GM12878 (cell line): ENCODE data around the gene SEMA6C. TPM values are rescaled to one million over a fixed set of nuclear protein-coding genes. Genes with fewer than 3 reads are reported as not detected.

Source experiments
- BACH1 ChIP-seq: fragments of 450-650 bp; IDR thresholded peaks from 2 replicates; pipeline ENCODE4 v1.6.1; 2017; ENCODE audit warnings: mild to moderate bottlenecking, borderline replicate concordance
- BRCA1 ChIP-seq: IDR thresholded peaks from 2 replicates; pipeline ENCODE4 v1.6.1; 2011; ENCODE audit warnings: low read depth, low read length, improper control_type of control experiment
- CEBPZ ChIP-seq: fragments of 150-350 bp; IDR thresholded peaks from 2 replicates; pipeline ENCODE4 v1.6.1; 2016; ENCODE audit warnings: low read depth, low read length
- CREM ChIP-seq: IDR thresholded peaks from 2 replicates; pipeline ENCODE4 v1.6.1; 2014; ENCODE audit warnings: antibody characterized with exemption, low read depth
- CUX1 ChIP-seq: IDR thresholded peaks from 2 replicates; pipeline ENCODE4 v1.6.1; 2012; ENCODE audit warnings: improper control_type of control experiment, low read depth, low read length; ENCODE audit not compliant: insufficient replicate concordance
- EGR1 ChIP-seq, 2 experiments: IDR thresholded peaks; 1 replicate in 1 of 2; 2 replicates in 1 of 2; pipeline ENCODE4 v1.6.1; 2011 to 2012; ENCODE audit warnings: low read depth in 2 of 2, low read length in 2 of 2, borderline replicate concordance in 1 of 2, mild to moderate bottlenecking in 1 of 2, moderate library complexity in 1 of 2
- ESRRA ChIP-seq: IDR thresholded peaks from 2 replicates; pipeline ENCODE4 v1.6.1; 2012; ENCODE audit warnings: mild to moderate bottlenecking, low read length, improper control_type of control experiment
- ETV6 ChIP-seq, 2 experiments: fragments of 450-650 bp in 1 of 2; IDR thresholded peaks in 1 of 2; conservative IDR thresholded peaks in 1 of 2; 2 replicates each; pipeline ENCODE4 v1.6.1; 2014; ENCODE audit warnings: antibody characterized with exemption in 1 of 2, borderline replicate concordance in 1 of 2, low read depth in 1 of 2, mild to moderate bottlenecking in 1 of 2, moderate library complexity in 1 of 2
- EZH2 ChIP-seq: IDR thresholded peaks from 2 replicates; pipeline ENCODE4 v1.6.1; 2012; ENCODE audit warnings: low read depth, mild to moderate bottlenecking, control low read depth, inconsistent platforms, low read length, borderline replicate concordance; ENCODE audit not compliant: control insufficient read depth
- HDGF ChIP-seq: fragments of 450-650 bp; IDR thresholded peaks from 2 replicates; pipeline ENCODE4 v1.6.1; 2016; ENCODE audit warnings: antibody characterized with exemption
- IRF4 ChIP-seq: IDR thresholded peaks from 2 replicates; pipeline ENCODE4 v1.6.1; 2011; ENCODE audit warnings: low read depth, low read length
- MYB ChIP-seq: fragments of 150-350 bp; IDR thresholded peaks from 2 replicates; pipeline ENCODE4 v1.6.1; 2014; ENCODE audit warnings: mild to moderate bottlenecking, low read depth, low read length, borderline replicate concordance
- PAX8 ChIP-seq: fragments of 450-650 bp; IDR thresholded peaks from 2 replicates; pipeline ENCODE4 v1.6.1; 2017; ENCODE audit warnings: mild to moderate bottlenecking, moderate library complexity
- POU2F2 ChIP-seq: IDR thresholded peaks from 3 replicates; pipeline ENCODE4 v1.6.1; 2011; ENCODE audit warnings: low read depth, mild to moderate bottlenecking, low read length, borderline replicate concordance
- RBBP5 ChIP-seq: fragments of 200-600 bp; sonication (generic); conservative IDR thresholded peaks from 2 replicates; pipeline ENCODE4 v1.6.1; 2016
- SMAD5 ChIP-seq: IDR thresholded peaks from 2 replicates; pipeline ENCODE4 v1.6.1; 2016; ENCODE audit warnings: antibody characterized with exemption, low read depth
- SREBF2 ChIP-seq: IDR thresholded peaks from 2 replicates; pipeline ENCODE4 v1.6.1; 2012; ENCODE audit warnings: mild to moderate bottlenecking, low read length
- SRF ChIP-seq, 2 experiments: IDR thresholded peaks; 2 replicates each; pipeline ENCODE4 v1.6.1; 2011; ENCODE audit warnings: low read depth in 2 of 2, low read length in 2 of 2, mild to moderate bottlenecking in 1 of 2, moderate library complexity in 1 of 2
- YBX1 ChIP-seq: fragments of 450-650 bp; IDR thresholded peaks from 2 replicates; pipeline ENCODE4 v1.6.1; 2016; ENCODE audit warnings: antibody characterized with exemption
- YY1 ChIP-seq: IDR thresholded peaks from 2 replicates; pipeline ENCODE4 v1.6.1; 2011; ENCODE audit warnings: low read depth, mild to moderate bottlenecking, low read length
- ZBED1 ChIP-seq: IDR thresholded peaks from 2 replicates; pipeline ENCODE4 v1.6.1; 2016; ENCODE audit warnings: borderline replicate concordance
- ZNF384 ChIP-seq: IDR thresholded peaks from 2 replicates; pipeline ENCODE4 v1.6.1; 2012; ENCODE audit warnings: low read depth, mild to moderate bottlenecking, low read length, improper control_type of control experiment, borderline replicate concordance
- polyA plus RNA-seq, 11 experiments: library from polyadenylated mRNA; depleted of rRNA in 4 of 11; unstranded in 6 of 11; stranded (reverse) in 5 of 11; fragments of >200 nt; fragmentation: Nextera tagmentation in 4 of 11; fragmentation: Illumina TruSeq in 1 of 11; extraction: Ambion mirVana in 4 of 11; extraction: Trizol in 1 of 11; gene quantifications; 1 replicate in 1 of 11; 2 replicates in 10 of 11; pipeline versions ENCODE4 v1.2.1 to v1.2.3, GENCODE V29; 2011 to 2016; ENCODE audit warnings: inconsistent platforms in 2 of 11, missing spikeins in 2 of 11, low read depth in 1 of 11
- total RNA-seq, 4 experiments: library from RNA; depleted of rRNA in 3 of 4; stranded (reverse); fragments of >200 nt in 3 of 4; fragmentation: Illumina TruSeq in 1 of 4; extraction: Trizol in 1 of 4; gene quantifications; 2 replicates each; pipeline versions ENCODE4 v1.2.1 to v1.2.3, GENCODE V29; 2013 to 2021

Gene SEMA6C
- total and polyA plus RNA-seq, 10 of the 15 experiments (the other 5 are each of a cell fraction or from before 2014, with no cell fraction given) = 0.13 to 2.2 (median 0.29) TPM; not detected in 1

- peak; percentile 89 for TF ChIP-seq IRF4
- no peak for TF ChIP-seq ETV6 (conservative IDR thresholded peaks at IDR 0.05 in 1 of 2, IDR thresholded peaks at IDR 0.05 in 1 of 2; ENCODE audit: borderline replicate concordance in 1 of 2, low read depth in 1 of 2)
- TF ChIP-seq RBBP5 = no peak
- no peak for TF ChIP-seq SREBF2
- TF ChIP-seq BACH1 = peak; percentile 36; the same call in 1 of the 2 replicates
- TF ChIP-seq EGR1 (IDR thresholded peaks at IDR 0.05; ENCODE audit: borderline replicate concordance in 1 of 2, low read depth in 2 of 2, low read length in 2 of 2) = peak in 1 of 2 experiments; percentile 51; a peak in 1 of 3 replicates
- no peak for TF ChIP-seq EZH2
- TF ChIP-seq BRCA1 = no peak
- TF ChIP-seq CEBPZ = peak; percentile 74
- TF ChIP-seq CREM = peak; percentile 69; the same call in 1 of the 2 replicates
- TF ChIP-seq SMAD5 = peak; percentile 45; the same call in 1 of the 2 replicates
- TF ChIP-seq PAX8 = no peak
- peak; percentile 96 for TF ChIP-seq CUX1
- peak; percentile 89 to 99 for TF ChIP-seq SRF (IDR thresholded peaks at IDR 0.05; ENCODE audit: low read depth in 2 of 2, low read length in 2 of 2)
- peak; percentile 25; the same call in 1 of the 2 replicates for TF ChIP-seq ZNF384
- peak; percentile 71; the same call in 2 of the 3 replicates for TF ChIP-seq POU2F2
- TF ChIP-seq MYB = peak; percentile 67; the same call in 1 of the 2 replicates
- peak; percentile 94 for TF ChIP-seq YY1
- no peak for TF ChIP-seq ZBED1
- no peak for TF ChIP-seq ESRRA
- no peak for TF ChIP-seq YBX1
- TF ChIP-seq HDGF = peak; percentile 37; the same call in 1 of the 2 replicates
Observed at GRCh38 chr1:151189637-151190445, 43.4 kb upstream of the SEMA6C start, which contains the start of gene VPS72 (continued).
